ENCODE results near the gene SH2D4B.

- TF ChIP-seq CTCF (conservative IDR thresholded peaks at IDR 0.05; ENCODE audit: low read depth, low read length) (no peak), EZH2phosphoT487 (IDR thresholded peaks at IDR 0.05; ENCODE audit: borderline replicate concordance, low read length) (no peak), EZH2 (IDR thresholded peaks at IDR 0.05; ENCODE audit: low read length, unreplicated experiment) (no peak)
Measured at GRCh38 chr10:80537736-80538480, at the start of gene SH2D4B.

All from PC-3 (cell line).